CD14-positive monocyte (primary cell): ENCODE measurements around the gene CREG2. TPM values are rescaled to one million over a fixed set of nuclear protein-coding genes. Genes with fewer than 3 reads are reported as not detected.
A peak's percentile ranks its signal among the peaks of the same experiment; 100 is the strongest.

ENCODE experiments used
- DNase-seq, 3 donors: peaks; one replicate each; pipeline ENCODE4 v3.0.0-alpha.2; 2011 to 2022
- H2AFZ ChIP-seq: 2 replicates; pipeline ENCODE4 v1.6.0; 2012; ENCODE audit warnings: mild to moderate bottlenecking, low read depth, low read length, inconsistent platforms; ENCODE audit not compliant: insufficient read depth, poor library complexity, severe bottlenecking
- H3K27ac ChIP-seq, 2 donors: 1 replicate in 1 of 2; 2 replicates in 1 of 2; pipeline ENCODE4 v1.5.1; 2012 to 2013; ENCODE audit warnings: low read length in 2 of 2, control low read depth in 1 of 2, inconsistent platforms in 1 of 2, low read depth in 1 of 2, mild to moderate bottlenecking in 1 of 2
- H3K27me3 ChIP-seq, 2 donors: one replicate each; pipeline versions ENCODE4 v1.6.0 to v1.6.1; 2011 to 2013; ENCODE audit warnings: low read length in 2 of 2; ENCODE audit not compliant: control insufficient read depth in 2 of 2, insufficient read depth in 2 of 2
- H3K36me3 ChIP-seq, 2 donors: replicated peaks in 1 of 2; 1 replicate in 1 of 2; 2 replicates in 1 of 2; pipeline versions ENCODE4 v1.5.1 to v1.6.1; 2012 to 2013; ENCODE audit warnings: low read length in 2 of 2, control low read depth in 1 of 2, inconsistent platforms in 1 of 2, mild to moderate bottlenecking in 1 of 2; ENCODE audit not compliant: insufficient read depth in 2 of 2, control insufficient read depth in 1 of 2
- H3K4me1 ChIP-seq, 2 donors: 1 replicate in 1 of 2; 2 replicates in 1 of 2; pipeline versions ENCODE4 v1.5.1 to v1.6.1; 2012 to 2013; ENCODE audit warnings: low read length in 2 of 2, control low read depth in 1 of 2, inconsistent platforms in 1 of 2, mild to moderate bottlenecking in 1 of 2, moderate library complexity in 1 of 2; ENCODE audit not compliant: insufficient read depth in 2 of 2, control insufficient read depth in 1 of 2
- H3K4me2 ChIP-seq: replicated peaks from 2 replicates; pipeline ENCODE3; 2012; ENCODE audit warnings: low read length, moderate library complexity, mild to moderate bottlenecking; ENCODE audit not compliant: poor library complexity, severe bottlenecking; ENCODE audit errors: extremely low read depth
- H3K4me3 ChIP-seq, 3 experiments: fragments of 200-600 bp in 1 of 3; sonication (generic) in 1 of 3; replicated peaks in 1 of 3; 1 replicate in 2 of 3; 2 replicates in 1 of 3; pipeline ENCODE4 v1.5.1; 2011 to 2013; ENCODE audit warnings: low read length in 3 of 3, mild to moderate bottlenecking in 3 of 3, control low read depth in 2 of 3, low read depth in 2 of 3, inconsistent platforms in 1 of 3, moderate library complexity in 1 of 3
- H3K79me2 ChIP-seq: 2 replicates; pipeline ENCODE4 v1.6.0; 2012; ENCODE audit warnings: mild to moderate bottlenecking, control low read depth, inconsistent platforms, low read length, moderate library complexity; ENCODE audit not compliant: insufficient read depth
- H3K9ac ChIP-seq: 2 replicates; pipeline ENCODE4 v1.6.0; 2017; ENCODE audit warnings: low read length, mild to moderate bottlenecking; ENCODE audit not compliant: insufficient read depth, poor library complexity, severe bottlenecking
- H3K9me3 ChIP-seq, 2 donors: replicated peaks in 1 of 2; 1 replicate in 1 of 2; 2 replicates in 1 of 2; pipeline versions ENCODE4 v1.5.1 to v1.6.1; 2012 to 2013; ENCODE audit warnings: low read length in 2 of 2, control low read depth in 1 of 2; ENCODE audit not compliant: control insufficient read depth in 1 of 2, insufficient read depth in 1 of 2
- H4K20me1 ChIP-seq: 2 replicates; pipeline ENCODE4 v1.6.0; 2012; ENCODE audit warnings: mild to moderate bottlenecking, low read length, control low read depth, moderate library complexity; ENCODE audit not compliant: insufficient read depth
- H3K27ac Mint-ChIP-seq, 7 donors: one replicate each; pipeline ENCODE4 v1.8.0; 2020; ENCODE audit warnings: mild to moderate bottlenecking in 7 of 7, mixed read lengths in 7 of 7, moderate library complexity in 6 of 7, inconsistent platforms in 2 of 7
- H3K27me3 Mint-ChIP-seq, 3 donors: one replicate each; pipeline ENCODE4 v1.8.0; 2021 to 2022; ENCODE audit warnings: low read depth in 3 of 3, mild to moderate bottlenecking in 3 of 3, mixed read lengths in 3 of 3, moderate library complexity in 3 of 3, inconsistent platforms in 1 of 3
- H3K36me3 Mint-ChIP-seq, 2 donors: one replicate each; pipeline ENCODE4 v1.8.0; 2020; ENCODE audit warnings: mixed read lengths in 2 of 2, inconsistent platforms in 1 of 2, mild to moderate bottlenecking in 1 of 2
- H3K4me1 Mint-ChIP-seq: one replicate; pipeline ENCODE4 v1.8.0; 2020; ENCODE audit warnings: mild to moderate bottlenecking, mixed read lengths
- H3K4me3 Mint-ChIP-seq, 2 donors: one replicate each; pipeline ENCODE4 v1.8.0; 2020; ENCODE audit warnings: mild to moderate bottlenecking in 2 of 2, mixed read lengths in 2 of 2, moderate library complexity in 1 of 2
- H3K9me3 Mint-ChIP-seq, 7 donors: one replicate each; pipeline ENCODE4 v1.8.0; 2020 to 2022; ENCODE audit warnings: mixed read lengths in 7 of 7, mild to moderate bottlenecking in 6 of 7, moderate library complexity in 6 of 7, inconsistent platforms in 2 of 7
- WGBS: methylation state at CpG from one replicate; pipeline ENCODE4 v1.1.5; 2013; ENCODE audit warnings: missing lambda C conversion rate; ENCODE audit not compliant: insufficient coverage; 5-methylcytosine and 5-hydroxymethylcytosine counted together
- intact Hi-C, 2 donors: fragments of 100-400 bp; cut with micrococcal nuclease; formaldehyde crosslinking; loops; one replicate each; pipeline versions ENCODE4 v1.15.0 to v1.15.1; 2023
- polyA plus RNA-seq, 3 donors: library from polyadenylated mRNA; depleted of rRNA in 1 of 3; unstranded in 2 of 3; stranded (reverse) in 1 of 3; fragments of 300-500 nt in 2 of 3; fragments of >200 nt in 1 of 3; fragmentation: Illumina TruSeq in 2 of 3; gene quantifications; 1 replicate in 2 of 3; 2 replicates in 1 of 3; pipeline ENCODE4 v1.2.3, GENCODE V29; 2012 to 2021
- TF ChIP-seq, protein P1 (sequence below): fragments of 200-600 bp; IDR thresholded peaks from one replicate; pipeline ENCODE4 v1.8.0; 2022; ENCODE audit warnings: antibody characterized with exemption, mild to moderate bottlenecking

CREG2 gene
- polyA plus RNA-seq, 3 donors = not detected

DNA sequence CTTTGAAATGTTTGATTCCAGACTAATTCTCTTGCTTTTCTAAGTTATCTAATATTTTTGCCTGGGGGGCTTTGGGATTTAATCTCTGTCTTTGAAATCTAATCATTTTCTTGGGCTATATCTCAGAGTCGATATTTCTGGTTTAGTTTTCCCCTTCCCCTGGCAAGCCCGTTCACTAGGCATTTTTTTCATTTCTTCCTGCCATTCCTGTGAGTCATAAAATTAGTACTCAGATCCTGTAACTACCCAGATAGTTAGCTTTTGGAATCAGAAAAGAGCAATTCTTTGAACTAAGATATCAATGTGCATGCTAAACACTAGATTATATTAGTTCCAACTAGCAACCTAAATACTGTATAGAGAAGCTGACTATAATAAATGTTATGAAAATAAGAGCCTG lies 49.4 kb downstream of the CREG2 start:
- H3K9me3 ChIP-seq = no peaks in the 10 kb centered on the region
- Mint-ChIP-seq H3K4me1 (peaks cover 30% of the 10 kb centered on the region), H3K27me3 (peaks cover 0 to 8% (median 7%) of the 10 kb centered on the region in 3 donors), H3K36me3 (no peaks in the 10 kb centered on the region), H3K27ac (peak overlapping the region in 1 of 7 donors; percentile 57), H3K9me3 (peaks cover 0 to 2% (median 0%) of the 10 kb centered on the region in 7 donors), H3K4me3 (no peak overlapping the region)
- TF ChIP-seq, protein P1, sequence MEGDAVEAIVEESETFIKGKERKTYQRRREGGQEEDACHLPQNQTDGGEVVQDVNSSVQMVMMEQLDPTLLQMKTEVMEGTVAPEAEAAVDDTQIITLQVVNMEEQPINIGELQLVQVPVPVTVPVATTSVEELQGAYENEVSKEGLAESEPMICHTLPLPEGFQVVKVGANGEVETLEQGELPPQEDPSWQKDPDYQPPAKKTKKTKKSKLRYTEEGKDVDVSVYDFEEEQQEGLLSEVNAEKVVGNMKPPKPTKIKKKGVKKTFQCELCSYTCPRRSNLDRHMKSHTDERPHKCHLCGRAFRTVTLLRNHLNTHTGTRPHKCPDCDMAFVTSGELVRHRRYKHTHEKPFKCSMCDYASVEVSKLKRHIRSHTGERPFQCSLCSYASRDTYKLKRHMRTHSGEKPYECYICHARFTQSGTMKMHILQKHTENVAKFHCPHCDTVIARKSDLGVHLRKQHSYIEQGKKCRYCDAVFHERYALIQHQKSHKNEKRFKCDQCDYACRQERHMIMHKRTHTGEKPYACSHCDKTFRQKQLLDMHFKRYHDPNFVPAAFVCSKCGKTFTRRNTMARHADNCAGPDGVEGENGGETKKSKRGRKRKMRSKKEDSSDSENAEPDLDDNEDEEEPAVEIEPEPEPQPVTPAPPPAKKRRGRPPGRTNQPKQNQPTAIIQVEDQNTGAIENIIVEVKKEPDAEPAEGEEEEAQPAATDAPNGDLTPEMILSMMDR = no peak
- DNase-seq = no peak
- H3K4me1 ChIP-seq = peaks cover 27 to 36% of the 10 kb centered on the region in 2 donors
- no peak overlapping the region for H3K9ac ChIP-seq
- intact Hi-C loops = no loop called here
- H2AFZ ChIP-seq = no peak overlapping the region
- H3K4me3 ChIP-seq = no peak overlapping the region
- H3K27me3 ChIP-seq = no peaks in the 10 kb centered on the region
- WGBS = no CpG with 5 or more reads among the region's 2 CpGs
- no peaks in the 10 kb centered on the region for H4K20me1 ChIP-seq
- H3K79me2 ChIP-seq = no peaks in the 10 kb centered on the region
- H3K36me3 ChIP-seq = no peaks in the 10 kb centered on the region
- H3K4me2 ChIP-seq = no peak overlapping the region
- H3K27ac ChIP-seq = no peak overlapping the region

DNA sequence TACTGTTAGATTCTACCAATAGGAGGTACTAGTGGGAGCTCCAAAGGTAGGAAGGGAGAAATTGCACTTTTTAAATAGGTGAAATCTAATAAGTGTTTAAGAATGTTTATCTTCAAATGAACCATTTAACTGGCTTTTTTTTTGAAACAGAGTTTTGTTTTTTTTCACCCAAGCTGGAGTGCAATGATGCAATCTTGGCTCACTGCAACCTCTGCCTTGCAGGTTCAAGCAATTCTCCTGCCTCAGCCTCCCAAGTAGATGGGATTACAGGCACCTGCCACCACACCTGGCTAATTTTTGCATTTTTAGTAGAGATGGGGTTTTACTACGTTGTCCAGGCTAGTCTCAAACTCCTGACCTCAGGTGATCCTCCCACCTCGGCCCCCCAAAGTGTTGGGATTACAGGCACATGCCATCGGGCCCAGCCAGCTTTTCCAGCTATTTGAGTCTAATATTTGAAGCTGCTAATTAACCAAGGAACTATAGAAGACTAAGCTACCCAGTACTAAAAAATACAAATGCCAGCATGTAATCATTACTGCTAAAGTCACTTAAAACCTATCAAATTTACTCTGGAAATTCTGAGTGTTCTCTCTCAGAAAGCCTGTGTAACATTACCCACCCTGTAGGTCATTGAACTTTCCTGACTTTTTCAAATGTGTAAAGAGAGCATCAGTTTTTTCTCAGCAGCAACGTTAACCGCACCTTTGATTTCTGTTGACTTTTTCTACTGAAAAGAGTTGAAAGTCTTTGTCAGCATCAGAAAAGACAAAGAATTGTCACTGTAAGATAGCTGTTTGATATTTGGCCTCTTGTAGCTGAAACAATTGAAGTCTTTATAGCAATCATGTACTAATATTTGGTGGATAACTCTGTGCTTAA lies 54.2 kb downstream of the CREG2 start:
- Mint-ChIP-seq H3K4me3 (no peak overlapping the region), H3K36me3 (no peaks in the 10 kb centered on the region), H3K4me1 (peaks cover 14% of the 10 kb centered on the region), H3K27me3 (peaks cover 2 to 3% (median 3%) of the 10 kb centered on the region in 3 donors), H3K9me3 (peaks cover 0 to 2% (median 0%) of the 10 kb centered on the region in 7 donors), H3K27ac (no peak overlapping the region)
- no peak for DNase-seq
- no peaks in the 10 kb centered on the region for H3K36me3 ChIP-seq
- H3K27me3 ChIP-seq = no peaks in the 10 kb centered on the region
- intact Hi-C loops = no loop called here
- TF ChIP-seq, protein P1 = no peak
- no peak overlapping the region for H3K27ac ChIP-seq
- no peaks in the 10 kb centered on the region for H3K9me3 ChIP-seq
- H3K9ac ChIP-seq = no peak overlapping the region
- WGBS = 95% methylated on average over 2 of the region's 5 CpGs
- H2AFZ ChIP-seq = no peak overlapping the region
- H4K20me1 ChIP-seq = no peaks in the 10 kb centered on the region
- no peaks in the 10 kb centered on the region for H3K79me2 ChIP-seq
- no peak overlapping the region for H3K4me3 ChIP-seq
- peaks cover 37 to 46% of the 10 kb centered on the region in 2 donors for H3K4me1 ChIP-seq
- no peak overlapping the region for H3K4me2 ChIP-seq
